ENCODE data around the gene SNTB2.

The SNTB2 gene

DNA sequence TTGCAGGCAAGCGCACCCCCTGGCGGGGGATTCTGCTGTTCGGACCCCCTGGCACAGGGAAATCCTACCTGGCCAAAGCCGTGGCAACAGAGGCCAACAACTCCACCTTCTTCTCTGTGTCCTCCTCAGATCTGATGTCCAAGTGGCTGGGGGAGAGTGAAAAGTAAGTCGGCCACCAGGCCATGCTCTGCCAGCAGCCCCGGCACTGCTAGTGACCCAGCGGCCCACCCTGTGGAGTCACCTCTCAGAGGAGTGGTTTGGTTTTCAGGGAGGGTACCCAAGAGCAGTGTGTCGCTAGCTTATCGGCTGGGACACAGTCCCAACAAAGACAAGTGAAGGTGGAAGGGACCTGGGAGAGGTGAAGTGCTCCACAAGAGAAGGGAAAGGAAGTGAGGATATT is 132.4 kb downstream of the SNTB2 start:
- no peak for DNase-seq (ENCODE audit: low spot score)

DNA sequence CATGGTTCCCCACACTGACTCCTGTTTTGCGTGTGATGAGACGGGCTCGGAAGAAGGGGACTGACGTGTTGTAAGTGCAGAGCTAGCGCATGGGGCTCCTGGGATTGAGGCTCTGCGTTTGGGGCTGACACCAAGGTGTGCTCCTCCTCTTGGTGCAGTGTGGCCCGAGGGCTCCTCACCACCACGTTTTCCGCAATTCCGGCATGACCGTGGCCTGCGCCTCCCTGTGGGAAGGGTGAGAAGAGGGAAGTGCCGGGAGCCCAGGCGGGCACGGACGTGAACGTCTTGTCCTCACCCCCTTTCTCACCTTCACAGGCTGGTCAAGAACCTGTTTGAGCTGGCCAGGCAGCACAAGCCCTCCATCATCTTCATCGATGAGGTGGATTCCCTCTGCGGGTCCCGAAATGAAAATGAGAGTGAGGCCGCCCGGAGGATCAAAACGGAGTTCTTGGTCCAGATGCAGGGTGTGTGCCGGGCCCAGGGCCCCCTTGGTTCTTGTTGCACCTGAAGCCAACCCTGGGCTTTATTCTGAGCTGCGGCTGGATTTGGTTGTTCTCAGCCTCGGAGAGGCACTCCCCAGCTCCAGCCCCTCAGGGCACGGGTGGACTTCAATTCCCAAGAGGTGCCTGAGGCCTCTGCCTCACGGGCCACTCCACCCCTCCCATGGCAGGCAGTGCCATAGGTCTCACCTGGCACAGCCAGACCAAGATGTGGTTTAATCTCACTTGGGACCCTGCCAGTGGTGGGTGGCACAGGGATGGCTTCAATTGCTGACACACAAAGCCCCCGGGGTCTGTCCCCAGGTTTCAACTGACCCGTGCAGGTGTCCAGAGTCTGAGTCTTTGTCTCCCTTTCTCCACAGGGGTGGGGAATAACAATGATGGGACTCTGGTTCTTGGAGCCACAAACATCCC is 133.1 kb downstream of the SNTB2 start:
- no peak for DNase-seq (ENCODE audit: low spot score)

DNA sequence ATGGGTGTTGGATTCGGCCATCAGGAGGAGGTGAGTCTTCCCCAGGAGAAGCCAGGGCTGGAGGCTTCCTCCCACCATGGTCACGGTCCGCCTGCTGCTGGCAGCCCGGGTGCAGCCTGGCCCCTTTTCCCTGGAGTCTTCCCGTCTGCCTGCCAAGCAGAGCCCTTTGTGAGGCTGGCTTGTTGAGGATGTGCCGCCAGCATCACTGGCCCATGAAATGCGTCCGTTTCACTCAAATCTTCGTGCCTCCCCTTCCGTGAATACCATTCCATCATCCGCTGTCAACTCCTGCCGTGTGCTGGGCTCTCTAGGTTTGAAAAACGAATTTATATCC is 133.7 kb downstream of the SNTB2 start:
- no peak for DNase-seq (ENCODE audit: low spot score)

DNA sequence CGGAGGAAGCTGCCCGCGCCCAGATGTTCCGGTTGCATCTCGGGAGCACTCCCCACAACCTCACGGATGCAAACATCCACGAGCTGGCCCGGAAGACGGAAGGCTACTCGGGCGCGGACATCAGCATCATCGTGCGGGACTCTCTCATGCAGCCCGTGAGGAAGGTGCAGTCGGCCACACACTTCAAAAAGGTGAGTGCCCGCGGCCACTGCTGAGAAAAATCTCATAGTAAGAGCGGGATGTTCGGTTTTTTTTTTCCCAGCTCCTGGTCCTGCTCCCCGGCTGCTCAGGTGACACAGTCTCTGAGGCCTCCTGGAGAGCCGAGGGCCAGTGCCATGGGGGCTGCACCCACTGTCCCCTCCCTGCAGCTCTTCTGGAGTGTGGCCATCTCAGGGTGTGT is 134.1 kb downstream of the SNTB2 start:
- no peak for DNase-seq (ENCODE audit: low spot score)

DNA sequence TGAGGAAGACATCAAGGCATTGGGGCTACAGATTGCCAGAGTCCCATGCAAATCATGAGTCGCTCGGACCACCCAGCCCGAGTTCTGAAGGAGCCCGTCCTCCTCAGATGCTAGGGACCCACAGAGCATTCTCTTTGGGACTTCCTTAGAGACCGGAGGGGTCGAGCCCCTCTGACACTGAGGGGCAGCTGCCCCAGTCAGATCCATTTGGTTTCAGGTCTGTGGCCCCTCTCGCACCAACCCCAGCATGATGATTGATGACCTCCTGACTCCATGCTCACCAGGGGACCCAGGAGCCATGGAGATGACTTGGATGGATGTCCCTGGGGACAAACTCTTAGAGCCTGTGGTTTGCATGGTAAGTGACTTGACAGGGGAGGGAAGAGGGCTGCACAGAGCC is 135.4 kb downstream of the SNTB2 start:
- DNase-seq (ENCODE audit: low spot score), result no peak

DNA sequence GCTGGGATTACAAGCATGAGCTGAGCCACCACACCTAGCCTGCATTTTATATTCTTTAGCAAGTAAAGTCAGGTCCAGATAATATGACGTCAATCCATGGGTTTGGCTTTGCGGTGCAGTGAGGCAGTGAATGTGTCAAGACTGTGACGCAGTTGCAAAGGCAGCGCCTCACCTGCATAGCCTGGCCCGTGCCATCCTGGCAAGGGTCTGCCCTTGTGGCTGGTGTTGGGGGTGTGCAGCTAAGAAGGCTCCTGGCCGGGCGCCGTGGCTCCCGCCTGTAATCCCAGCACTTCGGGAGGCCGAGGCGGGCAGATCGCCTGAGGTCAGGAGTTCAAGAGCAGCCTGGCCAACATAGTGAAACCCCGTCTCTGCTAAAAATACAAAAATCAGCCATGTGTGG is 136.5 kb downstream of the SNTB2 start:
- no peak for DNase-seq (ENCODE audit: low spot score)

DNA sequence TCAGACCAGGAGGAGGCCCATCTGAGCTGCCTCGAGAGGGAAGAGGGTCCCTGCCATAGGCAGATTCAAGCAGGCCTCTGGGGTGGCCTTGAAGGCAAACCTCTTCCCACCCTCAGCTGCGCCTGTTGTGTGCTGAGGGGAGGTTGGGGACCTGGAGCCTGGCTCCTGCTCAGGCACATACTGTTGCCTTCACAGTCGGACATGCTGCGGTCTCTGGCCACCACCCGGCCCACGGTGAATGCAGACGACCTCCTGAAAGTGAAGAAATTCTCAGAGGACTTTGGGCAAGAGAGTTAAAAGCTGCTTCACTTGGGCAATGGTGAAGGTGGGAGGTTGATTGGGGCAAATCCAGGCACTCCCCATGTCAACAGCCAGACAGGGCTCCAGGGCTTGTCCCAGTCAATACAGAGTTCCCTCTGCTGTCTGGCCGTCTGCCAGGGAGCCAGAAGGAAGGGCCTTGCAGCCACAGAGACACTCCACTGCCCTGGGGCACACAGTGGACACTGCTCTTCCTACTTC is 137.1 kb downstream of the SNTB2 start:
- no peak for DNase-seq (ENCODE audit: low spot score)

DNA sequence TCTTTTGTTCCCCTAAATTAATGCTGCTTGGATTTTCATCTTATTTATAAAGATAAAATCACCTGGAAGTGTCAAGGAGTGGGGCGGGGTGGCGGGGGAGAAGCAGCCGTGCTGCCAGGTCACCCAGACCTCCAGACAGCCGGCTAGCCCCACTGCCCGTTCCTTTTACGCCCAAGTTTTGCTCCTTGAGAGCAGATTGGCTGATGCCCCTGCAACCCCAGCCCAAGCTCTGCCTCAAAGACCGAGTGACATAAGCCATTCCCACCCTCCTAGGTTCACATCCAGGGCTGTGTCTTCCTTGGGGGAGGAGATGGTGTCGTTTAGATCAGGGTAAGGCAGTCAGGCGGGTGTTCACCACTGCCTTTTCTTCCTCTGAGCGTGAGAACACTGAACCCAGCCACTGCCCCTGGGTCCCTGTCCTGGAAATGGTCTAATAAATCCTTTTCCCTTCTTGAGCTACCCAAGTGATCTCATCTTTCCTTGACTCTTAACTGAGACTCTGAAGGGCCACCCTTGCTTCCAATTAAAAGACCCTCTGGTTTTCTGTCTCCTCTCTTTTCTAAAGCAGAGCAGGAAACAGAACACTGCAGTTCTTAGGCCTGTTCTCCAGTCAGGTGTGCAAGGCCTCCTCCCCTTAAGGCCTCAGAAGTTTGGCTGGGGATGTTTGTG is 137.8 kb downstream of the SNTB2 start:
- no peak for DNase-seq (ENCODE audit: low spot score)

DNA sequence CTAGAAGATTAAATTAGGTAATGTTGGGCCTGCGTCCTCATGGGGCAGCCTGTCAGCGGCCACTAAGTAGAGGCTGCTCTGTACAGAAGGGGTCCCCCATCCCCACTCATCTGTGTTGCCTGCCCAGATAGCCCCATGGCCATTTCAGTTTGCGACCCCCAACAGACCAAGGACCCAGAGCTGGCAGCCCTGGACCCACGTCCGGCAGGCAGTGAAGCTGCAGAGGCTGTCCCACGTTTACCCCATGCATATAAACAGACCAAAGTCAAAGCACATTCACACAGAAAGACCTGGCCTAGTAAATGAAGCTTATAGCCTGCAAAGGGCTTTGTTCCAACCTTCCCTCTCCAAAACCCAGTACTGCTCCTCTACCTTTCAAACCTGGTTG is 138.8 kb downstream of the SNTB2 start:
- DNase-seq (ENCODE audit: low spot score), result no peak

DNA sequence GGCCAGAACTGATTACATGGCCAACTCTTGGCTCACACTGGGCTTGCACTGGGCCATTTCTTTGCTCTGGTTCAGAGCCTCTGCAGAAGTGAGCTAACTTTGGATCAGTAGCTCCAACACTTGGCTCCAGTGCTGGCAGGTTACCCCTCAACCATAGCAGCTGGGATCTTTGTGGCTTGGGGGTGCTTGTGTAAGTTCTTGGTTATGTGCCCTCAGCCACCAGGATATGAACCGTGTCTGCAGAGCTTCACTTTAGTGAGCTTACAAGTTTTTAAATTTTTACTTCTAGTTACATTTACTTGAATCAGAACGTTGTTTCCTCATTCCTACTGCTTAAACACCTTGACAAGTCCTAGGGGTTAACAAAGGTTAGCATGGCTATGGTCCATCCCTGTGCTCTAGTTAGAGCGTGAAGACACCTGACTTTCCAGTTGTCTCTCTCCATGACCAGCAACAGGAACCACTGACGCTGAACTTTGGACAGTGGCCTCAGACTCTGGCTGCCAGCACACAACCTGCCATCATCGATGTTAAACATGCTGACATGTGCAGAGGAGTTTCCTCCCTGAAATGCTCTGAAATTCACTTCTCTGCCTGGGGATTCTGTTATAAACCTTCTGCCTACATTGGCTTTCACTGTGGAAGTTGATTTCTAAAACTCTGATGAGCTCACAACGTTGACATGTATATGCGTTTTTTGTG is 139.4 kb downstream of the SNTB2 start:
- DNase-seq (ENCODE audit: low spot score), result no peak

DNA sequence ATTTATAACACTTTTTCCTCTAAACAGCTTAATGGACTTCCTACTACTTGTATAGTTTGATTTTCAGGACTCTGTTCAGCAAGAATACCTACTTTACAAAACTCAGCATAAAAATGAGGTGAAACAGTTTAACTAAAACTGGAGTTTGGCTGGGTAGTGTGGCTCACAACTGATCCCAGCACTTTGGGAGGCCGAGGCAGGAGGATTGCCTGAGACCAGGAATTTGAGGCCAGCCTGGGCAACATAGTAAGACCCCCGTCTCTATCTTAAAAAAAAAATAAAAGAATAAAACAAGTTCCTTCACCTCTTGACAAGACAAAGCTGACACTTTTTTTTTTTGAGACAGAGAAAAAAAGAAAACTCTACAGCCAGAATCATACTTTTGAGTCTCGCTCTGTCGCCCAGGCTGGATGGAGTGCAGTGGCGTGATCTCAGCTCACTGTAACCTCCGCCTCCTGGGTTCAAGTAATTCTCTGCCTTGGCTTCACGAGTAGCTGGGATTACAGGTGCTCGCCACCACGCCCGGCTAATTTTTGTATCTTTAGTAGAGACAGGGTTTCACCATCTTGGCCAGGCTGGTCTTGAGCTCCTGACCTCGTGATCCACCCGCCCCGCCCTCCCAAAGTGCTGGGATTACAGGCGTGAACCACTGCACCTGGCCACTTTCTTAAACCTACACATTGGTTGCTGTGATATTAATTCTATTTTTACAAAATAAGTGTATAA is 140.8 kb downstream of the SNTB2 start:
- no peak for DNase-seq (ENCODE audit: low spot score)

DNA sequence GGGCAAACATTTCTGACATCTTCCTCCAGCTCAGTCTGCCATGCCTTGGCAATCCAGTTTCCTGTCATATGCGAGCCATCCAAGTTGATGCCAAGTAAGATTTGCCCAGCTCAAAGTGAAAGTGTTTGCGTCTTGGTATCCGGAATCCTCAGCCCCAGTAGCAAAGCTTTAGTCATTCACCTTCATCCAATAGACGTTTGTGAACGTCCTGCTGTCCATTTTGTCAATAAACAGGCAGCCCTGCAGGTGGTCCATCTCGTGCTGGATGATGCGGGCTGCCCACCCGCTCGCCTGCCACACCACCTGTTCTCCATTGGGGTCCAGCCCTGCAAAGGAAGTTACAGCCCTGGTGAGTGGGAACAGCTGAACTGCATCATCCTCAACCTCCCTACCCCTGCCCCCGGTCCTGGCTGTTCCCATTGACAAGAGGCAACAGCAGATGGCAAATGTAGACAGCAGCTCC is 141.9 kb downstream of the SNTB2 start:
- DNase-seq (ENCODE audit: low spot score), result no peak

DNA sequence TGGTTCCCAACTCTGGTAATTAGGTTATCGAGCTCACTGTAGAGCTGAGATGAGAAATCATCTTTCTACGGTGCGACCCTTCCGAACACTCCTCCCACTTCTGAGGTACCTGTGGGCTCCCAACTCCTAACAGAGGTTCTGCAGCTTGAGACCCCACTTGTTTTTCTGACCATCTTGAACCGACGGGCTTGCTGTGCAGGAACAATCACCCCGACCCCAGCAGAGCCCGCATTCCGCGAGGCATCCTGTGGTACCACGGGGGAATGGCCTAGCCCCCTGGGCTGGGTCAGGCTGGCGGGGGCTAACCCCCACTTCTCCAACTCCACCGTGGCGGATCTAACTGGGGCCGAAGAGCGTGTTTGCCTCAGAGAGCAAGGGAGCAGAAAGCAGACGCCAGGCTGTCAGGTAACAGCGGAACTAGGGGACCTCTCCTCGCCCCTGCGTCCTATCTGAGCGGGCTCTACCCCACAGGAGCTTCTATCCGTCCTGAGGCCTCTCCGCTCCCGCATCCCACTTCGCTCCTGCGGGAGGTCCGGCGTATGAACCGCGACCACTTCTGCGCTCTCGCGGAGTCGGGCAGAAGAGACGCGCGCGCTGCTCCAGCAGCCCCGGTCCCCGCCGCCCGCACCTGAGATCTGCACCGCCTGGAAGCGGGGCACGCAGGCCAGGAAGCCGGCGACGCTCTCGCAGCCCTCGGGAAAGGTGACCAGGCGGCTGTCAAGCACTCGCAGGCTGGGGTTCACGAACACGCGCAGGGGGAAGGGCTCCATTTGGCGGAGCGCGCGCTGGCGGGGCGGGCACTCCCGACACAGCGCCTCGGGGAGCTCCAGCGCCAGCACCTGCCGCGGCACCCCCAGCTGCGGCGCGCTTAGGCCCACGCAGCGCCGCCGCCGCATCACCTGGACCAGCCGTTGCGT is 142.7 kb downstream of the SNTB2 start:
- DNase-seq (ENCODE audit: low spot score), result no peak

DNA sequence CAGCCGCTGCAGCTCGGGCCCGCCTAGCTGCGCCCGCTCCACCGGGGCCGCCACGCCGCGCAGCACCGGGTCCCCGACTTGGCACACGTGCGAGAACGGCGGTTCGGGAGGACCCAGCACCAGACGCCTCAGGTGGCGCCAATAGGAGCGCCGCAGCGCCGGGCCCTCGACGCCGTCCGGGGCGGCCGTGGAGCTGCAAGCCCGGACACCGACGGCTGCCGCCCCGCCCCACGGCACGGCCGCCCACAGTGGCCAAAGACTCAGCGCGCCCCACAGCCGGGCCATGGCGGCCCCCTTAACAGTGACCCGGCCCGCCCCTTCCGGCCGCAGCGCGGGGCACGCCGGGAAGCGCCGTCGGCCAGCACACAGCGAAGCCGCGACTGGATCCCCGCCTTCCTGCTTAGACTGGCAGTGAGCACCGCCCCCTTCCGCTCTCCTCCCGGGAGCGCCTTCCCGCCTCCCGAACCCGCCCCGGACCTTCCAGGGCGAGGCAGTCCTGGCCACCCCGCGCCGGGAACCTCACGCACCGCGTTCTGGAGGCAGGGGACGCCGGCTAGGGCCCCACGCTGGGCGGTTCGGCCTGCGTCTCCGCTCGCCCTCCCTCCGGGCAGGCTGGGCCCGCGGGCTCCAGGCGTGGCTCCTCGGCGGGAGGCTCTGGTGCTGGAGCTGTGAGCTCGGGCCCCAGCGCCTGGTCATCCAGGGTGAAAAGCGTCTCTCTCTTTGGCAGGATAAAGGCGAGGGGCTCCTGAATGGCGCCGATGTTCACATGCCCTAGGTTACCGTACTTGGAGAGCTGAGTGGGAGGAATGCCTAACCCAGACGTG is 143.5 kb downstream of the SNTB2 start, which contains the start of gene PDF:
Gene PDF (minus strand): TSS at position 303 of the 824 bp plus-strand sequence. CDS start 18 bp downstream, at position 285.
- peak; percentile 90 for DNase-seq (ENCODE audit: low spot score)

DNA sequence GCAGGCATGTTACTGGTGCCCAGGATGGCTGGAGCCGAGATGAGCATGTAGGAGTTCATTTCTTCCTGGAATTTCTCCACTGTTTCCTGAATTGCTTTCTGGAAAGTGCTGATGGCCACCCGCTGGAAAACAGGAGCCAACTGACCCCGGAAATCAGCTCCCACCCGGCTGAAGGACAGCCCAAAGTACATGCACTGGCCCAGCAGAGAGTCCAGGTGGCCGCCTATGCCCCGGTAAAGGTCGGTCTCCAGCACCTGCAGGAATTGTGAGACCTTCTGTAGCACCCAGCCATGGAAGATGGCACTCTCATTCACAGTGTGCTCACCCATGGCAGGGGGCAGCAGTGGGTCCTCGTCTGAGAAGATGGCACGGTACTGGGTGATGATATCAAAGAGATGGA is 147.7 kb downstream of the SNTB2 start:
- no peak for DNase-seq (ENCODE audit: low spot score)

DNA sequence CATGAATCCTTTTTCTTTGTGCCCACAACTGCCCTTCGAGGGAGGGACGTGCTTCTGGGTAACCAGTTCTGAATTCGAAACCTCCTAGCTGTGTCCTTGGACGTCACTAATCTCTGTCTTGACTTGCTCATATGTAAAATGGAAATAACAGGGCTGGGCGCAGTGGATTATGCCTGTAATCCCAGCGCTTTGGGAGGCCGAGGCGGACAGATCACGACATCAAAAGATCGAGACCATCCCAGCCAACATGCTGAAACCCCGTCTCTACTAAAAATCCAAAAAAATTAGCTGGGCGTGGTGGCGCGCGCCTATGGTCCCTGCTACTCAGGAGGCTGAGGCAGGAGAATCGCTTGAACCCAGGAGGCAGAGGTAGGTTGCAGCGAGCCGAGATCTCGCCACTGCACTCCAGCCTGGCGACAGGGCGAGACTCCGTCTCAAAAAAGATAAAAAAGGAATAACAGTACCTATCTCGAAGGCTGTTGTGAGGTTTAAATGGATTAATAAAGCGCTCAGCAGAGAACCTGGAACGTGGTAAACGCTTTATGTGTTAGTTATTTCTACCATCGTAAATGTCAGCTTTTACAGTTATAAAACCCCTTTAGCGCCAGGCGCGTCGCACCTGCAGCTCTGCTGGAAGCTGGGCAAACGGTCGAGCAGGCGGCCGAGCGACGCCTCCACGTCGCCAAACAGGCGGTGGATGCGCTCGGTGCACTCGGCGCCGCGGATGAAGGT is 151.8 kb downstream of the SNTB2 start:
- no peak for DNase-seq (ENCODE audit: low spot score)

DNA sequence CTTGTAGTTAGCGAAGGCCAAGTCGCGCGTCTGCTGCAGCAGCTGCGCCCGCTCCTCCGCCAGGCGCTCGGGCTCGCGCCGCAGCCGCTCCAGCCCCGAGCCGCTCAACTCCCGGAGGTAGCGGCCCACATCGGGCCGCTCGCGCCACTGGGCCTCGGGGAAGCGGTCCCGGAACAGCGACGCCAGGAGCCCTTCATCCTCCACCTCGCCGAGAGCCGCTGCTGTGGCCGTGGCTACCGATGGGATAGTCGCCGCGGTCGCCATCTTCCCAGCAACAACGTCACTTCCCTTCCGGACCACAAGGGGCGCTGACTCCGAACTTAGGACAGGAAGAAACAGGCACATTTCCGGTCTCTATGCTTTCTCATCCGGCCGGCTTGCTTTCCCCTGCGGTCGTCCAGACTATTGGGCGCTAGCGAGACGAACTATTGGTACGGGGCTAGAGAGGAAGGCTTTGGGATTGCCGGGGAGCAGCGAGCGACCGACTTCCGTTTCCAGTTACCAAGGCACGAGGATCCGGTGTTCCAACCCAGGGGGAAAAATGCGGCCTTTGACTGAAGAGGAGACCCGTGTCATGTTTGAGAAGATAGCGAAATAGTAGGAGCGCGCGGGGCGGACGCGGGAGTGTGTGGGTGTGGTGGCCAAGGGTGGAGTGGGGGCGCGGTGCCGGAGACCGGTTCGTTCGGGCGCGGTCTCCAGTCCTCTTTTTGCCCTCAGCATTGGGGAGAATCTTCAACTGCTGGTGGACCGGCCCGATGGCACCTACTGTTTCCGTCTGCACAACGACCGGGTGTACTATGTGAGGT is 152.5 kb downstream of the SNTB2 start, which contains the start of the genes COG8 and NIP7:
Gene COG8 (minus strand): TSS at position 276 of the 806 bp plus-strand sequence. CDS start 12 bp downstream, at position 264.
Gene NIP7 (plus strand): TSS at position 484 of the 806 bp plus-strand sequence. CDS start 58 bp downstream, at position 542.
- DNase-seq (ENCODE audit: low spot score), result peak; percentile 98

DNA sequence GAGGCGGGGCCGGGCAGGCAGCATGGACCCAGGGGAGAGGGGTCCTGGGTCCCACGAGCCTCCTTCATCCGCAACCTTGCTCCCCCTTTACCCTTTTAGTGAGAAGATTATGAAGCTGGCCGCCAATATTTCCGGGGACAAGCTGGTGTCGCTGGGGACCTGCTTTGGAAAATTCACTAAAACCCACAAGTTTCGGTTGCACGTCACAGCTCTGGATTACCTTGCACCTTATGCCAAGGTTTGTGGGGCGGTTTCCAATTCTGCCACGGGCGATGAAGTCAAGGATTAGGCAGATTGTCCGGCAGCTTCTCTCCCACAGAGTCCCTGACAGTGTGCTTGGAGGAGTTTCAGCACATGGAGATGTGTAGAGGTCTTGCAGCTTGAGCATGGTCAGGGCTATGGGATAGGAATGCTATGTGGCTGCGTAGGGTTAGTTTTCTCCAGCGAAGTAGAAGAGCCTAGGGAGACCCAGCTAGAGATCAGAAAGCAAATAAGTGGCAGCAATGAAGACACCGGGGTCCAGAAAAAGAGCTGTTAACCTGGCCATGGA is 153.2 kb downstream of the SNTB2 start:
- DNase-seq (ENCODE audit: low spot score), result no peak

Data from kidney capillary endothelial cell (primary cell).